ENCODE measurements around the gene CTNND2.
A peak's percentile ranks its signal among the peaks of the same experiment; 100 is the strongest.

Gene CTNND2

DNA sequence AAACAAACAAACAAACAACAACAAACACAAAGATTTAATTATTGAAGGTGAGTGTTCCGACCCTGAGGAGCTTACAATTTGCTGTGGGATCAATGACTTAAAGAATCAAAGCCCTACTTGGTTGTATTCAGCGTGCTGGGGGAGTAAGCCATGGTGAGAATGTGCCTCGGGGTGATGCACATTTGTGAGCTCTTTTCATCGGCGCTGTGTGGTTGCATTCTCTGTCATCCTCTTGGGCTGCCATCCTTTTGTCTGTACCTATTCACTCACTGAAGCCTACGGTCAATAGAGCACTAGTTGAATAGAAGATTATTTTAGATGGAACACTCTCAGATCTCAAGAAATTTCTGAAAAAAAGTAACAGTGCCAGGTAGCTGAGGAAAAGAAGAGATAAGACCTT, 203.9 kb downstream of the CTNND2 start (continued):
- TF ChIP-seq, protein P1, sequence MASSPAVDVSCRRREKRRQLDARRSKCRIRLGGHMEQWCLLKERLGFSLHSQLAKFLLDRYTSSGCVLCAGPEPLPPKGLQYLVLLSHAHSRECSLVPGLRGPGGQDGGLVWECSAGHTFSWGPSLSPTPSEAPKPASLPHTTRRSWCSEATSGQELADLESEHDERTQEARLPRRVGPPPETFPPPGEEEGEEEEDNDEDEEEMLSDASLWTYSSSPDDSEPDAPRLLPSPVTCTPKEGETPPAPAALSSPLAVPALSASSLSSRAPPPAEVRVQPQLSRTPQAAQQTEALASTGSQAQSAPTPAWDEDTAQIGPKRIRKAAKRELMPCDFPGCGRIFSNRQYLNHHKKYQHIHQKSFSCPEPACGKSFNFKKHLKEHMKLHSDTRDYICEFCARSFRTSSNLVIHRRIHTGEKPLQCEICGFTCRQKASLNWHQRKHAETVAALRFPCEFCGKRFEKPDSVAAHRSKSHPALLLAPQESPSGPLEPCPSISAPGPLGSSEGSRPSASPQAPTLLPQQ (tag by site-specific recombination; IDR thresholded peaks at IDR 0.05) = no peak
- TF ChIP-seq ZNF558 (tag by site-specific recombination; IDR thresholded peaks at IDR 0.05) = no peak

DNA sequence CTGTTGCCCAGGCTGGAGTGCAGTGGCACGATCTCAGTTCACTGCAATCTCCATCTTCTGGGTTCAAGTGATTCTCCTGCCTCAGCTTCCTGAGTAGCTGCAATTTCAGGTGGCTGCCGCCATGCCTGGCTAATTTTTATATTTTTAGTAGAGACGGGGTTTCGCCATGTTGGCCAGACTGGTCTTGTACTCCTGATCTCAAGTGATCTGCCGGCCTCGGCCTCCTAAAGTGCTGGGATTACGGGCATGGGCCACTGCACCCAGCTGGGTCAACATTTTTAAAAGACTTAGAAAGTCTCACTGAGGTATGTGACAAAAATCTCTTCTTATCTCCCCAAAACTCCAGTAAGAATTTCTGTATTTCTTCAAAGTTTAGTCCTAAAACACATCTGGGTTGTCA, 211.6 kb downstream of the CTNND2 start:
- CTCF ChIA-PET = no interaction called here
- POLR2A ChIA-PET = no interaction called here
- H3K4me3 ChIP-seq (ENCODE audit: low read depth, low read length) = no peak overlapping the region

DNA sequence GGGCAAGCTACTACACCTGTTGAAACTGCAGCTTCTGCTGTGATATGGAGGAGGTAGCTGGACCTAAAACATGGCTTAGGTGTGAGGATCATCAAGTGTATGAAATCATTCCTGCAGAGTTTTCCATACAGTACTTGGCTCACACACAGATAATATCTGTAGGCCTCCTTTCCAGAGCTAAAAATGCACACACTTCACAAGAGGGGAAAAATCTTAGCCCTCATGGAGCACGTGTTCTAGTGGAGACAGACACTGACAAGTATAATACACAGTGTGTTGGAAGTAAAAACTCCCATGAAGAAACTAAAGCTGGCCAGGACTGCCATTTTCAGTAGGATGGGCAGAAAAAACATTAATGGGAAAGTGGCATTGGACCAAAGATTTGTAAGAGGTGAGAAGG, 216.7 kb downstream of the CTNND2 start:
- no peak overlapping the region for H3K4me3 ChIP-seq (ENCODE audit: low read depth, low read length)
- H3K27ac ChIP-seq (ENCODE audit: extremely low read depth, low read depth, low read length) = no peak overlapping the region
- H3K4me1 ChIP-seq (ENCODE audit: control insufficient read depth, insufficient read depth, low read length) = no peaks in the 10 kb centered on the region
- H3K36me3 ChIP-seq (ENCODE audit: control insufficient read depth in 2 of 2, insufficient read depth in 1 of 2, low read length in 2 of 2) = no peaks in the 10 kb centered on the region
- CTCF ChIA-PET = interaction anchor here (0.6 kb wide), 1 partner anchor 20 kb away, joined by 5 read pairs; no protein-coding TSS in a partner anchor
- POLR2A ChIA-PET = no interaction called here
- H3K9me3 ChIP-seq (ENCODE audit: control insufficient read depth, insufficient read depth, low read depth, low read length) = no peaks in the 10 kb centered on the region
- TF ChIP-seq SCRT2 (tag by site-specific recombination; IDR thresholded peaks at IDR 0.05) = 0 out of 2 replicates have a peak, but pooled peaks have one; percentile 14
- no peak for TF ChIP-seq ZNF670 (tag by site-specific recombination; IDR thresholded peaks at IDR 0.05; ENCODE audit: low read depth)
- TF ChIP-seq HOXC10 (CRISPR knock-in tag; IDR thresholded peaks at IDR 0.05) = no peak

More for the DNA sequence above, 211.6 kb downstream of the CTNND2 start:
- Histone ChIP-seq H3K9me3 (ENCODE audit: control insufficient read depth, insufficient read depth, low read depth, low read length) (no peaks in the 10 kb centered on the region), H3K4me1 (ENCODE audit: control insufficient read depth, insufficient read depth, low read length) (no peaks in the 10 kb centered on the region), H3K36me3 (ENCODE audit: control insufficient read depth in 2 of 2, insufficient read depth in 1 of 2, low read length in 2 of 2) (no peaks in the 10 kb centered on the region), H3K27ac (ENCODE audit: extremely low read depth, low read depth, low read length) (no peak overlapping the region)
- TF ChIP-seq ZNF704 (tag by site-specific recombination; IDR thresholded peaks at IDR 0.05) (no peak), ZNF292 (tag by site-specific recombination; IDR thresholded peaks at IDR 0.05; ENCODE audit: borderline replicate concordance, low read depth) (no peak), SCRT1 (tag by site-specific recombination; IDR thresholded peaks at IDR 0.05; ENCODE audit: borderline replicate concordance) (no peak), ZNF211 (tag by site-specific recombination; IDR thresholded peaks at IDR 0.05; ENCODE audit: low read depth) (no peak), ZNF544 (tag by site-specific recombination; IDR thresholded peaks at IDR 0.05) (no peak), ZNF596 (tag by site-specific recombination; IDR thresholded peaks at IDR 0.05) (no peak), ZNF555 (tag by site-specific recombination; conservative IDR thresholded peaks at IDR 0.05) (no peak), ZNF791 (tag by site-specific recombination; IDR thresholded peaks at IDR 0.05) (no peak), KLF10 (tag by site-specific recombination; IDR thresholded peaks at IDR 0.05) (no peak), ZNF16 (tag by site-specific recombination; IDR thresholded peaks at IDR 0.05; ENCODE audit: low read depth) (no peak), ZNF626 (tag by site-specific recombination; IDR thresholded peaks at IDR 0.05) (no peak), ZNF155 (tag by site-specific recombination; IDR thresholded peaks at IDR 0.05) (no peak), EGR2 (tag by site-specific recombination; IDR thresholded peaks at IDR 0.05; ENCODE audit: low read depth) (no peak), ZFP69B (tag by site-specific recombination; IDR thresholded peaks at IDR 0.05) (no peak)
- TF ChIP-seq, protein P2, sequence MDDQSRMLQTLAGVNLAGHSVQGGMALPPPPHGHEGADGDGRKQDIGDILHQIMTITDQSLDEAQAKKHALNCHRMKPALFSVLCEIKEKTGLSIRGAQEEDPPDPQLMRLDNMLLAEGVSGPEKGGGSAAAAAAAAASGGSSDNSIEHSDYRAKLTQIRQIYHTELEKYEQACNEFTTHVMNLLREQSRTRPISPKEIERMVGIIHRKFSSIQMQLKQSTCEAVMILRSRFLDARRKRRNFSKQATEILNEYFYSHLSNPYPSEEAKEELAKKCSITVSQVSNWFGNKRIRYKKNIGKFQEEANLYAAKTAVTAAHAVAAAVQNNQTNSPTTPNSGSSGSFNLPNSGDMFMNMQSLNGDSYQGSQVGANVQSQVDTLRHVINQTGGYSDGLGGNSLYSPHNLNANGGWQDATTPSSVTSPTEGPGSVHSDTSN (CRISPR knock-in tag; IDR thresholded peaks at IDR 0.05) = no peak
- TF ChIP-seq, protein P3, sequence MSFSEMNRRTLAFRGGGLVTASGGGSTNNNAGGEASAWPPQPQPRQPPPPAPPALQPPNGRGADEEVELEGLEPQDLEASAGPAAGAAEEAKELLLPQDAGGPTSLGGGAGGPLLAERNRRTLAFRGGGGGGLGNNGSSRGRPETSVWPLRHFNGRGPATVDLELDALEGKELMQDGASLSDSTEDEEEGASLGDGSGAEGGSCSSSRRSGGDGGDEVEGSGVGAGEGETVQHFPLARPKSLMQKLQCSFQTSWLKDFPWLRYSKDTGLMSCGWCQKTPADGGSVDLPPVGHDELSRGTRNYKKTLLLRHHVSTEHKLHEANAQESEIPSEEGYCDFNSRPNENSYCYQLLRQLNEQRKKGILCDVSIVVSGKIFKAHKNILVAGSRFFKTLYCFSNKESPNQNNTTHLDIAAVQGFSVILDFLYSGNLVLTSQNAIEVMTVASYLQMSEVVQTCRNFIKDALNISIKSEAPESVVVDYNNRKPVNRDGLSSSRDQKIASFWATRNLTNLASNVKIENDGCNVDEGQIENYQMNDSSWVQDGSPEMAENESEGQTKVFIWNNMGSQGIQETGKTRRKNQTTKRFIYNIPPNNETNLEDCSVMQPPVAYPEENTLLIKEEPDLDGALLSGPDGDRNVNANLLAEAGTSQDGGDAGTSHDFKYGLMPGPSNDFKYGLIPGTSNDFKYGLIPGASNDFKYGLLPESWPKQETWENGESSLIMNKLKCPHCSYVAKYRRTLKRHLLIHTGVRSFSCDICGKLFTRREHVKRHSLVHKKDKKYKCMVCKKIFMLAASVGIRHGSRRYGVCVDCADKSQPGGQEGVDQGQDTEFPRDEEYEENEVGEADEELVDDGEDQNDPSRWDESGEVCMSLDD (tag by site-specific recombination; IDR thresholded peaks at IDR 0.05) = no peak
- TF ChIP-seq, protein P4, sequence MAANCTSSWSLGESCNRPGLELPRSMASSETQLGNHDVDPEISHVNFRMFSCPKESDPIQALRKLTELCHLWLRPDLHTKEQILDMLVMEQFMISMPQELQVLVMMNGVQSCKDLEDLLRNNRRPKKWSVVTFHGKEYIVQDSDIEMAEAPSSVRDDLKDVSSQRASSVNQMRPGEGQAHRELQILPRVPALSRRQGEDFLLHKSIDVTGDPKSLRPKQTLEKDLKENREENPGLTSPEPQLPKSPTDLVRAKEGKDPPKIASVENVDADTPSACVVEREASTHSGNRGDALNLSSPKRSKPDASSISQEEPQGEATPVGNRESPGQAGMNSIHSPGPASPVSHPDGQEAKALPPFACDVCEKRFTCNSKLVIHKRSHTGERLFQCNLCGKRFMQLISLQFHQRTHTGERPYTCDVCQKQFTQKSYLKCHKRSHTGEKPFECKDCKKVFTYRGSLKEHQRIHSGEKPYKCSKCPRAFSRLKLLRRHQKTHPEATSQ (tag by site-specific recombination; IDR thresholded peaks at IDR 0.05) = no peak
